ENCODE results near the gene AATF. TPM values are rescaled to one million over a fixed set of nuclear protein-coding genes. Genes with fewer than 3 reads are reported as not detected.

AATF gene
- polyA plus RNA-seq, 2 of the 4 experiments (the other 2 are of a cell fraction): 51.9 to 120 TPM

GRCh38 chr17:37047631-37048104, 98.9 kb downstream of the AATF start (continued):
- TF ChIP-seq PHF8 (IDR thresholded peaks at IDR 0.05; ENCODE audit: borderline replicate concordance, low read depth) (no peak), ZSCAN20 (CRISPR knock-in tag; IDR thresholded peaks at IDR 0.05) (no peak), MYC (IDR thresholded peaks at IDR 0.05; ENCODE audit: borderline replicate concordance, low read length) (no peak), CEBPB (IDR thresholded peaks at IDR 0.05) (no peak), NFE2L2 (conservative IDR thresholded peaks at IDR 0.05; ENCODE audit: low read length) (no peak), EHMT2 (IDR thresholded peaks at IDR 0.05; ENCODE audit: low read depth) (no peak), ZFP36 (IDR thresholded peaks at IDR 0.05; ENCODE audit: borderline replicate concordance, partially characterized antibody) (no peak), HOXB5 (CRISPR knock-in tag; IDR thresholded peaks at IDR 0.05) (no peak), RARB (CRISPR knock-in tag; IDR thresholded peaks at IDR 0.05) (no peak)
- TF ChIP-seq, protein P1, sequence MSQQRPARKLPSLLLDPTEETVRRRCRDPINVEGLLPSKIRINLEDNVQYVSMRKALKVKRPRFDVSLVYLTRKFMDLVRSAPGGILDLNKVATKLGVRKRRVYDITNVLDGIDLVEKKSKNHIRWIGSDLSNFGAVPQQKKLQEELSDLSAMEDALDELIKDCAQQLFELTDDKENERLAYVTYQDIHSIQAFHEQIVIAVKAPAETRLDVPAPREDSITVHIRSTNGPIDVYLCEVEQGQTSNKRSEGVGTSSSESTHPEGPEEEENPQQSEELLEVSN (IDR thresholded peaks at IDR 0.05; ENCODE audit: borderline replicate concordance, low read depth): no peak

GRCh38 chr17:37048811-37049210, 100.1 kb downstream of the AATF start:
- no peak overlapping the region for H3K4me2 ChIP-seq
- no peaks in the 10 kb centered on the region for H3K9me3 ChIP-seq
- no peak for FAIRE-seq
- no peak overlapping the region for H3K27ac ChIP-seq
- WGBS (ENCODE audit: missing lambda C conversion rate): 95% methylated on average over 5 of the region's 5 CpGs
- ChIA-PET CTCF (interaction anchor here (1.0 to 10.4 kb wide), 35 partner anchors 11 to 1080 kb away, joined by 3 to 263 read pairs (median 7); partner anchors contain the start of gene MRM1), POLR2A (interaction anchor here (1.2 kb wide), 1 partner anchor 100 kb away, joined by 3 read pairs; the partner anchor contains the start of gene AATF)
- TF ChIP-seq CHD4 (IDR thresholded peaks at IDR 0.05; ENCODE audit: borderline replicate concordance): no peak
- no peak for TF ChIP-seq ZC3H11A (IDR thresholded peaks at IDR 0.05)
- TF ChIP-seq RNF2 (IDR thresholded peaks at IDR 0.05; ENCODE audit: borderline replicate concordance, low read depth): no peak
- TF ChIP-seq EHMT2 (IDR thresholded peaks at IDR 0.05; ENCODE audit: low read depth): no peak
- TF ChIP-seq ZSCAN20 (CRISPR knock-in tag; IDR thresholded peaks at IDR 0.05): no peak
- no peak for TF ChIP-seq GATA3 (IDR thresholded peaks at IDR 0.05; ENCODE audit: borderline replicate concordance)
- TF ChIP-seq CBX8 (IDR thresholded peaks at IDR 0.05): no peak
- TF ChIP-seq POLR2AphosphoS2 (conservative IDR thresholded peaks at IDR 0.05; ENCODE audit: low read length): no peak
- no peak for DNase-seq (ENCODE audit: low read depth in 1 of 2, low spot score in 1 of 2)
- H3K4me1 ChIP-seq: no peaks in the 10 kb centered on the region
- no peak for ATAC-seq
- H3K4me3 ChIP-seq: no peak overlapping the region

- Histone ChIP-seq H3K27ac (no peak overlapping the region), H3K4me3 (no peak overlapping the region), H3K9me3 (no peaks in the 10 kb centered on the region), H3K4me1 (no peaks in the 10 kb centered on the region), H3K4me2 (no peak overlapping the region)
- no peak for TF ChIP-seq FOXS1 (CRISPR knock-in tag; IDR thresholded peaks at IDR 0.05)
- no peak for TF ChIP-seq CHD4 (IDR thresholded peaks at IDR 0.05; ENCODE audit: borderline replicate concordance)
- no peak for TF ChIP-seq ZC3H11A (IDR thresholded peaks at IDR 0.05)
- TF ChIP-seq HMGXB4 (CRISPR knock-in tag; IDR thresholded peaks at IDR 0.05; ENCODE audit: borderline replicate concordance): no peak
- TF ChIP-seq PHF8 (IDR thresholded peaks at IDR 0.05; ENCODE audit: borderline replicate concordance, low read depth): no peak
- TF ChIP-seq MAZ (IDR thresholded peaks at IDR 0.05; ENCODE audit: borderline replicate concordance, low read depth, low read length): no peak
- TF ChIP-seq NPAS2 (CRISPR knock-in tag; IDR thresholded peaks at IDR 0.05; ENCODE audit: borderline replicate concordance): no peak
- no peak for TF ChIP-seq TFCP2L1 (CRISPR knock-in tag; IDR thresholded peaks at IDR 0.05)
- FAIRE-seq (no peak), DNase-seq (ENCODE audit: low read depth in 1 of 2, low spot score in 1 of 2) (no peak), ATAC-seq (no peak)
- ChIA-PET POLR2A (no interaction called here), CTCF (interaction anchor here (0.7 to 10.4 kb wide), 9 partner anchors 10 to 420 kb away, joined by 3 to 263 read pairs (median 4); no protein-coding TSS in a partner anchor)
- 81% methylated on average over 5 of the region's 5 CpGs for WGBS (ENCODE audit: missing lambda C conversion rate)
Measured at GRCh38 chr17:37050920-37051319, 102.2 kb downstream of the AATF start.
